ENCODE data around the gene C1QTNF7. TPM values are rescaled to one million over a fixed set of nuclear protein-coding genes. Genes with fewer than 3 reads are reported as not detected.
A peak's percentile ranks its signal among the peaks of the same experiment; 100 is the strongest.

The C1QTNF7 gene
- total RNA-seq, 3 donors from 2014 or later: 1.3 to 13.0 (median 1.5) TPM

DNA sequence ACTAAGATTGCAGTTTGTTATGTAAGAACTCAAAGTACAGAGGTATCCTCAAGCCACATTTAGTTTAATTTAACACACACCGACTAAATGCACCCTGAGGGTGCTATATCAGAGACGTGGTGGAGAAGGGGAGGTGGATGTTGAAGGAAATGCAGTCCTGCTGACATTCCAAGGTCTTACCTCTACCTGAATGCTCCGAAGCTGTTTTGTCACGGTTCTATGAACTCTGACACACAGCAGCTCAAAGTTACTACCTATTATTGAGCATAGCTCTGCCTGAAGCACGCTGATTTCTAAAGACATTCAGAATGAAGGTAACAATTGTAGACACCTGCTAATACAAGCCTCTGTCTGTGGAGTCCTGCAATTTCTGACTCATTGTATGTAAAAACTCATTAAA is 48.6 kb downstream of the C1QTNF7 start:
- H3K36me3 ChIP-seq (ENCODE audit: low read depth): no peaks in the 10 kb centered on the region
- intact Hi-C loops (cut with DNase I, micrococcal nuclease): loop anchor here in 1 of 2 donors (10.0 kb wide), 1 partner anchor 178 kb away; the partner anchor contains the start of gene FBXL5
- TF ChIP-seq, protein P1, sequence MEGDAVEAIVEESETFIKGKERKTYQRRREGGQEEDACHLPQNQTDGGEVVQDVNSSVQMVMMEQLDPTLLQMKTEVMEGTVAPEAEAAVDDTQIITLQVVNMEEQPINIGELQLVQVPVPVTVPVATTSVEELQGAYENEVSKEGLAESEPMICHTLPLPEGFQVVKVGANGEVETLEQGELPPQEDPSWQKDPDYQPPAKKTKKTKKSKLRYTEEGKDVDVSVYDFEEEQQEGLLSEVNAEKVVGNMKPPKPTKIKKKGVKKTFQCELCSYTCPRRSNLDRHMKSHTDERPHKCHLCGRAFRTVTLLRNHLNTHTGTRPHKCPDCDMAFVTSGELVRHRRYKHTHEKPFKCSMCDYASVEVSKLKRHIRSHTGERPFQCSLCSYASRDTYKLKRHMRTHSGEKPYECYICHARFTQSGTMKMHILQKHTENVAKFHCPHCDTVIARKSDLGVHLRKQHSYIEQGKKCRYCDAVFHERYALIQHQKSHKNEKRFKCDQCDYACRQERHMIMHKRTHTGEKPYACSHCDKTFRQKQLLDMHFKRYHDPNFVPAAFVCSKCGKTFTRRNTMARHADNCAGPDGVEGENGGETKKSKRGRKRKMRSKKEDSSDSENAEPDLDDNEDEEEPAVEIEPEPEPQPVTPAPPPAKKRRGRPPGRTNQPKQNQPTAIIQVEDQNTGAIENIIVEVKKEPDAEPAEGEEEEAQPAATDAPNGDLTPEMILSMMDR (IDR thresholded peaks at IDR 0.05): no peak
- no peaks in the 10 kb centered on the region for H3K4me1 ChIP-seq (ENCODE audit: low read depth)
- no peaks in the 10 kb centered on the region for H3K9me3 ChIP-seq
- DNase-seq (no peak), ATAC-seq (no peak)
- no peak overlapping the region for H3K4me3 ChIP-seq

DNA sequence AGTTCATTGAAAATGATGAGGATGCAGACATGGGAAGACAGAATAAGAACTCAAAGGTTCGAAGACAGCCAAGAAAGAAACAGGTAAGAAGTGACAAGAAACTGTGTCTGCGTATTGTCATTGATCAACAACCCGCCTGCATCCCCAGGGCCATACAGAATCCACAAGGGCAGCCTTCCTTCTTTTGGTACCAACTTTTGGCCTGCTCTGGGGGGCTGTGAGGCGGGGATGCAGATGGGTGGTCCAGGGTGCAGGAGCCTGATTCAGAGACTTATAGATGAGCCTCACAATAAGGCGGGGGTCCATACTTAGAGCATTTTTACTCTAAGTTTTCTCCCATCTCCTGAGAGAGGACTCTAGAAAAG is 50.9 kb downstream of the C1QTNF7 start:
- ATAC-seq: no peak
- H3K4me3 ChIP-seq: no peak overlapping the region

DNA sequence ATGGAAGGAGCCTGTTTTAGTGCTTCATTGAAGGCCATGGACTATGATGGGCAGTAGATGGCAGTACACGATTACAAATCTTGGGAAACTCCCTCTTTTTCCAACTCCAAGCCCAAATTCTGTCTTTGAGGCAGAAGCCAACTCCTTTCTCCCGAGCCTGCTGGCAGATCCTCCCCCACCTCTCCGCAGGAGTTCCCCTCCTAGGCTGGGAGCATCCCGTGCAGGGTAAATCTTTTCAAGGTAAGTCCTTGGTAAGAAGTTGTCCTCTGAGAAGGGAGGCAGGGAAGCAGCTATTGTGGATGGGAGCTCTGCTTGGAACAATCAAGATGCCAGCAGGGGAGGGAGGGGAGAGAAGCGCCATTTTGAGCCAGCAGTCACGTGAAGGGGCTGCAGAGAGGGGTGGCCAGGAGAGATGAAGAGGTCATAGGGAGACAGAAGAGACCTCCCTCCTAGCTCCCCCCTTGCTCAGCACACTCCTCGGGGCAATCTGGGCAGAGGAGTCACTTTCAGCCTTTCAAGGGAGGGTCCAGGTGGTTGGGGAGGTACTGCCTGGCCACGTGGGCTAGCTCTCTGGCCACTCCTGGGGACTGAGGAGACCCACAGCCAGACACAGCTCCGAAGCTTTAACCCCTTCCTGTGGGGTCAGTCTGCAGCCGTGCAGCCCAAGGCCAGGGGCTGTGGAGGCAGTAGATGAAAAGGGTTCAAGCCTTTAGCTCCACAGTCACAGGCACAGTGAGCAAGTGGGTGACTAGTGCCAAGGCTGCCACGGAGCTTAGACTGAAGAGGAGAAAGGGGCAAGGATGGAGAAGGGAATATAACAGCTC is 51.5 kb downstream of the C1QTNF7 start:
- Histone ChIP-seq H3K4me1 (ENCODE audit: low read depth) (no peaks in the 10 kb centered on the region), H3K9me3 (no peaks in the 10 kb centered on the region), H3K36me3 (ENCODE audit: low read depth) (no peaks in the 10 kb centered on the region), H3K4me3 (no peak overlapping the region)
- TF ChIP-seq, protein P1 (IDR thresholded peaks at IDR 0.05): peak; percentile 17
- intact Hi-C loops (cut with DNase I, micrococcal nuclease): loop anchor here in 1 of 2 donors (10.0 kb wide), 1 partner anchor 176 kb away; the partner anchor contains the start of gene FBXL5
- ATAC-seq (peak; percentile 73), DNase-seq (peak in 1 of 3 donors; percentile 29)

More for the DNA sequence above, 50.9 kb downstream of the C1QTNF7 start:
- TF ChIP-seq, protein P1 (IDR thresholded peaks at IDR 0.05): no peak
- no peak for DNase-seq
- intact Hi-C loops (cut with DNase I, micrococcal nuclease): loop anchor here in 1 of 2 donors (10.0 kb wide), 1 partner anchor 176 kb away; the partner anchor contains the start of gene FBXL5
- Histone ChIP-seq H3K4me1 (ENCODE audit: low read depth) (no peaks in the 10 kb centered on the region), H3K9me3 (no peaks in the 10 kb centered on the region), H3K36me3 (ENCODE audit: low read depth) (no peaks in the 10 kb centered on the region)

DNA sequence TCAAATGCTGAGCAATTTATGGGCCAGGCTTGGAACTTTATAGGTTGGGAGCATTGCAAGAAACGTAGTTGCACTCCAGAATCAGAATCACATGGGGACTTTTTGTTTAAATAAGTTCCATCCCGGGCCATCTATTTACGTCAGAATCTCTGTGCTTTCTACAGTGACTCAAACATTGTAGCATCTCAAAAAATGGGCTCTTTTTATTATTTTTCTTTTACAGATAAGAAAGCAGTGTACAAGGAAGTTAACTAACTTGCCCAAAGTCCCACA is 52.0 kb downstream of the C1QTNF7 start:
- no peak for ATAC-seq
- Histone ChIP-seq H3K4me1 (ENCODE audit: low read depth) (no peaks in the 10 kb centered on the region), H3K36me3 (ENCODE audit: low read depth) (no peaks in the 10 kb centered on the region), H3K4me3 (no peak overlapping the region), H3K9me3 (no peaks in the 10 kb centered on the region)
- DNase-seq: no peak
- TF ChIP-seq, protein P1 (IDR thresholded peaks at IDR 0.05): no peak
- intact Hi-C loops (cut with DNase I, micrococcal nuclease): loop anchor here in 1 of 2 donors (10.0 kb wide), 1 partner anchor 175 kb away; the partner anchor contains the start of gene FBXL5

DNA sequence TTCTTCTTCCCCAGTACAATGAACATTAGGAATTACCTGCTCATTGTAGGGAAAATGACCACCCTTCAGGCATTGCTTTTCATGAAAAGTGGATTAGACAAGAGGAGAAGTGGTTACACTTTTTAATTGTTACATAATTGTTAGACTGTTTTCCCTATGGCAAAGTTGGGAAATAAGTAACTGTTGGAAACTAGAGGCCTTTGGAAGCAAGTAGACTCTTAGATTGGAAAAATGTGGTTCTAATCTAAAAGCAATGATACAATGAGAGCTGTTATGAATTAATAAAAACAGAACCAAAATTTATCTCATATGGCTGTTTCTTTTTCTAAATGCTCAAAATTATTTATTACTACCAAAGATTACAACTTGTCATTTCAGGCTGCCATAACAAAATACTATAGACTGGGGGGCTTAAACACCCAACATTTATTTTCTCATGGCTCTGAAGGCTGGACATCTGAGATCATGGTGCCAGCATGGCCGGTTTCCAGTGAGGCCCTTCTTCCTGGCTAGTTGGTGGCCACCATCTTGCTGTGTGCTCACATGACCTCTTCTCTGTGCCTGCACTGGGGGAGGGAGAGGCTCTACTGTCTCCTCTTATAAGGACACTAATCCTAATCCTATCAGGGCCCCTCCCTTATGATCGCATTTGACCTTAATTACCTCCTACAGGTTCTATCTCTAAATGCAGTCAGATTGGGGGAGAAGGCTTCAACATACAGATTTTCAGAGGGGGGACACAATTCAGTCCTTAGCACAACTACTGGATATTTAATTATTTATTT is 54.3 kb downstream of the C1QTNF7 start:
- TF ChIP-seq, protein P1 (IDR thresholded peaks at IDR 0.05): no peak
- intact Hi-C loops (cut with DNase I, micrococcal nuclease): no loop called here
- Histone ChIP-seq H3K4me1 (ENCODE audit: low read depth) (no peaks in the 10 kb centered on the region), H3K4me3 (no peak overlapping the region), H3K9me3 (no peaks in the 10 kb centered on the region), H3K36me3 (ENCODE audit: low read depth) (no peaks in the 10 kb centered on the region)
- no peak for DNase-seq
- no peak for ATAC-seq
